ENCODE measurements around the gene CRPPA.

CRPPA gene

DNA sequence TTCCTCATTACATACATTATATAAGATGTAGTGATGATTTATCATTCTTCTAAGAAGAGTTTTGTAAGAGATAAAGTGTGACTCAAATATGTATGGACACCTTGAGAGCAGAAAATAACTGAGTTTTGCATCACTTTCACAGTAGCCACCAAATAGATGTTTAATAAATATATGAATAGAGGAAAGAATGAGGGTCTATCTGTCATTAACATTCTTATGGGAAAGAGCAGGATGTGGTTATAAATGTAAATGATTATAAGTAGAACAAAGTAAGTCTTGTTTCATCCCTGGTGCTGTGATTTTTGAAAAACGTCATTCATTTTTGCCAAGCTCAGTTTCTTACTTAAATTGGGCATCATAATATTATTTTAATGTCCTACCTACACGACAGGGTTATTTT is 15.0 kb upstream of the CRPPA start:
- Histone ChIP-seq H3K79me2 (ENCODE audit: insufficient read depth, low read length) (no peaks in the 10 kb centered on the region), H3K4me3 (ENCODE audit: low read length, poor library complexity, severe bottlenecking) (no peak overlapping the region), H3K4me2 (ENCODE audit: low read depth, low read length, poor library complexity, severe bottlenecking) (no peak overlapping the region), H3K27me3 (ENCODE audit: insufficient read depth, low read length, poor library complexity, severe bottlenecking) (no peaks in the 10 kb centered on the region), H3F3A (ENCODE audit: low read depth) (no peaks in the 10 kb centered on the region), H3K4me1 (ENCODE audit: insufficient read depth, low read length, poor library complexity, severe bottlenecking) (peaks cover 4% of the 10 kb centered on the region), H3K9me2 (replicated peaks; ENCODE audit: low read depth, low read length) (no peaks in the 10 kb centered on the region), H4K20me1 (ENCODE audit: insufficient read depth, low read length, poor library complexity, severe bottlenecking) (no peaks in the 10 kb centered on the region), H2AFZ (ENCODE audit: low read length) (no peak overlapping the region), H3K36me3 (ENCODE audit: insufficient read depth, low read length) (no peaks in the 10 kb centered on the region), H3K9me3 (ENCODE audit: insufficient read depth, low read depth, low read length) (no peaks in the 10 kb centered on the region), H3K9ac (ENCODE audit: low read depth, low read length, poor library complexity, severe bottlenecking) (no peak overlapping the region)
- no peak for TF ChIP-seq EZH2phosphoT487 (IDR thresholded peaks at IDR 0.05; ENCODE audit: borderline replicate concordance)
- TF ChIP-seq, protein P1, sequence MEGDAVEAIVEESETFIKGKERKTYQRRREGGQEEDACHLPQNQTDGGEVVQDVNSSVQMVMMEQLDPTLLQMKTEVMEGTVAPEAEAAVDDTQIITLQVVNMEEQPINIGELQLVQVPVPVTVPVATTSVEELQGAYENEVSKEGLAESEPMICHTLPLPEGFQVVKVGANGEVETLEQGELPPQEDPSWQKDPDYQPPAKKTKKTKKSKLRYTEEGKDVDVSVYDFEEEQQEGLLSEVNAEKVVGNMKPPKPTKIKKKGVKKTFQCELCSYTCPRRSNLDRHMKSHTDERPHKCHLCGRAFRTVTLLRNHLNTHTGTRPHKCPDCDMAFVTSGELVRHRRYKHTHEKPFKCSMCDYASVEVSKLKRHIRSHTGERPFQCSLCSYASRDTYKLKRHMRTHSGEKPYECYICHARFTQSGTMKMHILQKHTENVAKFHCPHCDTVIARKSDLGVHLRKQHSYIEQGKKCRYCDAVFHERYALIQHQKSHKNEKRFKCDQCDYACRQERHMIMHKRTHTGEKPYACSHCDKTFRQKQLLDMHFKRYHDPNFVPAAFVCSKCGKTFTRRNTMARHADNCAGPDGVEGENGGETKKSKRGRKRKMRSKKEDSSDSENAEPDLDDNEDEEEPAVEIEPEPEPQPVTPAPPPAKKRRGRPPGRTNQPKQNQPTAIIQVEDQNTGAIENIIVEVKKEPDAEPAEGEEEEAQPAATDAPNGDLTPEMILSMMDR (conservative IDR thresholded peaks at IDR 0.05; ENCODE audit: low read length): no peak

DNA sequence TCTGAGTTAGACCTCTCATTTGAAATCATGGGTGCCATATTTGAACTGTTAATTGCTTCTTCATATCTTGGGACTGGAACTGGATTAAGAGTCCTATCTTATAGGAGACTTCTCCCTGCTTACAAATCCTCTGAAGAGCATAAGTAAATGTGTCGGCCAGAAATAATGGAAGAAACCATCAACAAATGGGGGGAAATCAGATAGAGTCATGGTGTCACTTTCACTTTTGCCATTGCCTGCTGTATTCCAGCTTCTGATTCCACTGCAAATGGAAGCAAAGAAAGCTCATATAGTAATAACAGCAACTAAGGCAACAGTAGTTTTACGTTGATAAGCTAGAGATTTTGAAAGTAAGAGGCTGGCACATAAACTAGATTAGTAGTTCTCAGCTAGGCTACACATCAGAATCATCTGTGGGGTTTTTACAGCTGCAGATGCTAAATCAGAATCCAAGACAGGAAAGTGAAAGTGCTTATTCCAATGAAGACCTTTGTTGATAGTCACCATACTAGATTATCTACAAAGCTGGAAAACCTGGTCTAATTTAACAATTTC is 12.3 kb upstream of the CRPPA start:
- no peaks in the 10 kb centered on the region for H3K36me3 ChIP-seq (ENCODE audit: insufficient read depth, low read length)
- TF ChIP-seq, protein P1 (conservative IDR thresholded peaks at IDR 0.05; ENCODE audit: low read length): no peak
- TF ChIP-seq EZH2phosphoT487 (IDR thresholded peaks at IDR 0.05; ENCODE audit: borderline replicate concordance): no peak
- peak overlapping the region; percentile 61 for H2AFZ ChIP-seq (ENCODE audit: low read length)

DNA sequence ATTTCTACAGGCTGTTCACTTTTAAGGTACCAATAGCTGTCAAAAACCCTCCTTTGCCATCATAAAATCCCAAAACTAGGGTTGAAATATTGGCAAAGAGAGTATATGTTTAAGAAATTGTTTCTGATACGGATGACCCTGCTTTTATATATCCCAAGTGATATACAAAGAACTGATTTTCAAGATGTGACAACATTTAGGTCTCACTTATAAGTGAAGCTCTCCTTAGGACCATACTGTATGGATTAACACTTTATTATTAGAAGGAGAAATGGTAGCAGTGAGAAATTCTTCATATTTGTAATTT is 11.0 kb upstream of the CRPPA start:
- no peak overlapping the region for H3K4me3 ChIP-seq (ENCODE audit: low read length, poor library complexity, severe bottlenecking)
- no peak overlapping the region for H2AFZ ChIP-seq (ENCODE audit: low read length)
- no peaks in the 10 kb centered on the region for H3K27me3 ChIP-seq (ENCODE audit: insufficient read depth, low read length, poor library complexity, severe bottlenecking)
- no peaks in the 10 kb centered on the region for H3F3A ChIP-seq (ENCODE audit: low read depth)
- no peak overlapping the region for H3K4me2 ChIP-seq (ENCODE audit: low read depth, low read length, poor library complexity, severe bottlenecking)
- H3K9ac ChIP-seq (ENCODE audit: low read depth, low read length, poor library complexity, severe bottlenecking): no peak overlapping the region
- no peaks in the 10 kb centered on the region for H3K9me3 ChIP-seq (ENCODE audit: insufficient read depth, low read depth, low read length)
- no peaks in the 10 kb centered on the region for H3K79me2 ChIP-seq (ENCODE audit: insufficient read depth, low read length)
- H3K4me1 ChIP-seq (ENCODE audit: insufficient read depth, low read length, poor library complexity, severe bottlenecking): peaks cover 14% of the 10 kb centered on the region
- TF ChIP-seq EZH2phosphoT487 (IDR thresholded peaks at IDR 0.05; ENCODE audit: borderline replicate concordance): no peak
- TF ChIP-seq, protein P1 (conservative IDR thresholded peaks at IDR 0.05; ENCODE audit: low read length): no peak
- no peaks in the 10 kb centered on the region for H3K9me2 ChIP-seq (replicated peaks; ENCODE audit: low read depth, low read length)
- no peaks in the 10 kb centered on the region for H4K20me1 ChIP-seq (ENCODE audit: insufficient read depth, low read length, poor library complexity, severe bottlenecking)
- no peaks in the 10 kb centered on the region for H3K36me3 ChIP-seq (ENCODE audit: insufficient read depth, low read length)

More for the DNA sequence above, 12.3 kb upstream of the CRPPA start:
- no peaks in the 10 kb centered on the region for H3K9me2 ChIP-seq (replicated peaks; ENCODE audit: low read depth, low read length)
- H3K9me3 ChIP-seq (ENCODE audit: insufficient read depth, low read depth, low read length): no peaks in the 10 kb centered on the region
- H3K27me3 ChIP-seq (ENCODE audit: insufficient read depth, low read length, poor library complexity, severe bottlenecking): no peaks in the 10 kb centered on the region
- H3K4me3 ChIP-seq (ENCODE audit: low read length, poor library complexity, severe bottlenecking): no peak overlapping the region
- H4K20me1 ChIP-seq (ENCODE audit: insufficient read depth, low read length, poor library complexity, severe bottlenecking): no peaks in the 10 kb centered on the region
- H3K9ac ChIP-seq (ENCODE audit: low read depth, low read length, poor library complexity, severe bottlenecking): no peak overlapping the region
- peaks cover 9% of the 10 kb centered on the region for H3K4me1 ChIP-seq (ENCODE audit: insufficient read depth, low read length, poor library complexity, severe bottlenecking)
- H3F3A ChIP-seq (ENCODE audit: low read depth): no peaks in the 10 kb centered on the region
- H3K4me2 ChIP-seq (ENCODE audit: low read depth, low read length, poor library complexity, severe bottlenecking): peak overlapping the region; percentile 31
- H3K79me2 ChIP-seq (ENCODE audit: insufficient read depth, low read length): no peaks in the 10 kb centered on the region
